ENCODE data around the gene PHF21A.

- TF ChIP-seq BHLHE40 (IDR thresholded peaks at IDR 0.05; ENCODE audit: borderline replicate concordance) (no peak), SP1 (IDR thresholded peaks at IDR 0.05) (no peak)
These were observed 147.7 kb downstream of the PHF21A start for GRCh38 chr11:45973601-45974000.
